GM13976 (cell line): ENCODE data around the gene ALKBH4.
"Not testable (repeated sequence)": the region's sequence is repeated elsewhere in the genome, so short reads cannot be mapped to it uniquely, and the experiment has no call there.

ENCODE experiments used
- DNase-seq: peaks from one replicate; pipeline ENCODE4 v3.0.0; 2012; ENCODE audit warnings: low spot score
- CTCF ChIP-seq: IDR thresholded peaks from 2 replicates; pipeline ENCODE4 v1.5.1; 2012; ENCODE audit warnings: borderline replicate concordance, mild to moderate bottlenecking; ENCODE audit not compliant: insufficient read depth; ENCODE audit errors: extremely low read depth, missing control alignments, control extremely low read depth
- in situ Hi-C: fragments of 300-500 bp; cut with MboI; formaldehyde crosslinking; loops from one replicate; pipeline ENCODE4 v1.12.0; 2022; ENCODE audit warnings: low sequenced_read_pairs, mixed read lengths, inconsistent platforms; ENCODE audit not compliant: unreplicated experiment

Gene ALKBH4

GRCh38 chr7:102484317-102484716, 19.7 kb upstream of the ALKBH4 start:
- in situ Hi-C loops, DNase-seq: not testable (repeated sequence)

GRCh38 chr7:102481962-102482361, 17.3 kb upstream of the ALKBH4 start:
- DNase-seq, in situ Hi-C loops: not testable (repeated sequence)

GRCh38 chr7:102479982-102480637, 15.4 kb upstream of the ALKBH4 start:
- DNase-seq, in situ Hi-C loops: not testable (repeated sequence)

- DNase-seq, in situ Hi-C loops: not testable (repeated sequence)
Measured at GRCh38 chr7:102479209-102479584, 14.5 kb upstream of the ALKBH4 start.

DNA sequence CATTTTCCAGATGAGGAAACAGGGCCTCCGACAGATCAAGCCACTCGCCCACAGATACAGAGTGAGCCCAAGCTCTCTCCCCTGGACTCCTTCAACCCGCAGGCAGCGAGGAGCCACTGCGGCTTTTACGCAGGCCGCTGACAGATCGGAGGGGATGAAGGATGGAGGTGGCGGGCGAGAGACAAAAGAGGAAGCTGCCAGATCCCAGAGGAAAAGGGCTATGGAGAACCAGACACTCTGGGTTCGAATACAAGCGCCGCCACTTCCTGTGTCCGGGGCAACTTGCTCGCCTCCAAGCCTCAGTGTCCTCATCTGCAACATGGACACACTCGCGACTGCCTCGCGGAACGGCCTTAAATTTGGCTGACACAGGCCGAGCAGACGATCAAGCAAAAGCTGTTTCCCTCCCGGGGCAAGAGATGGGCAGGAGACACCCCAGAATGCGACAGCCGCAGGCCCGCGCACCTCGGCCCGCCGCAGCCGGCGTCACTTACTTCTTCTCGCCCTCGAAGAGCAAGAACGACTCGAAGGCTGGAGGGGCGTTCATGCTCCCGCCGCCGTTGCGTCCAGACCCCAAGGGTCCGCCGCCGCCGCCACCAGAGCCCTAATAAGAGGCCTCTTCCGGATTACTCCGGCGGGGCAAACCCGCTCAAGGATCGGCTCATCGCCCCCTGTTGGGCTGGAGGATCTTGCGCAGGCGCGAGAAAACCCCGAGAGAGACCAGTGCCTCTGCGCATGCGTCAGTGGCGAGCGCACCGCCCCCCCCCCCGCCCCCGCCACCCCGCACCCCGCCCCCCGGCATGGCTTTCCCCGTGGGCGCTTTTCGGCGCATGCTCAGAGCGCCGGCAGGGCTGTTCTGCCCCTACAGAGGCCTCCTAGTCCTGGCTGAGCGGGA, 13.9 kb upstream of the ALKBH4 start, which contains the start of gene POLR2J:
POLR2J (minus strand) TSS at position 609 of the 895 bp plus-strand sequence; CDS start at position 547, 62 bp downstream.
- DNase-seq, in situ Hi-C loops: not testable (repeated sequence)
- TF ChIP-seq CTCF = peak; percentile 39

GRCh38 chr7:102474736-102475435, 10.2 kb upstream of the ALKBH4 start:
- in situ Hi-C loops, DNase-seq: not testable (repeated sequence)

DNA sequence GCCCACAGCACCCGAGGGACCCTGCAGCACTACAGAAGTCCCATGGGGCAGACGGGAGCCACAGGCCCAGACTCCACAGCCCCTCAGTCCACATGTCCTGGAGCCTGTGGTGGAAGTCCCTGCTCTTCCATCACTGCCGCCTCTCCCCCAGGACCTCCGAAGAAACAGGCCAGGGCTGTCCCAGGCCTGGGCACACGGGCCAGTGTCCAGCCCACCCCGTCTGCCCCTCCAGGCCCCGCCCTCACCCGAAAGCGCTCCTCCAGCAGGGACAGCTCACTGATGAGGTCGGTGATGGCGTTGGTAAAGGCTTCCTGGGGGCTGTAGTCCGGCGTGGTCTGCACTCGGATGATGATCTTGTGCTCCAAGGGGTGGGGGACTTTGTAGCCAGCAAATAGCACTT, 9.5 kb upstream of the ALKBH4 start:
- in situ Hi-C loops, DNase-seq: not testable (repeated sequence)

- TF ChIP-seq CTCF = no peak
- in situ Hi-C loops = no loop called here
Measured at GRCh38 chr7:102473271-102473991, 8.8 kb upstream of the ALKBH4 start.

DNA sequence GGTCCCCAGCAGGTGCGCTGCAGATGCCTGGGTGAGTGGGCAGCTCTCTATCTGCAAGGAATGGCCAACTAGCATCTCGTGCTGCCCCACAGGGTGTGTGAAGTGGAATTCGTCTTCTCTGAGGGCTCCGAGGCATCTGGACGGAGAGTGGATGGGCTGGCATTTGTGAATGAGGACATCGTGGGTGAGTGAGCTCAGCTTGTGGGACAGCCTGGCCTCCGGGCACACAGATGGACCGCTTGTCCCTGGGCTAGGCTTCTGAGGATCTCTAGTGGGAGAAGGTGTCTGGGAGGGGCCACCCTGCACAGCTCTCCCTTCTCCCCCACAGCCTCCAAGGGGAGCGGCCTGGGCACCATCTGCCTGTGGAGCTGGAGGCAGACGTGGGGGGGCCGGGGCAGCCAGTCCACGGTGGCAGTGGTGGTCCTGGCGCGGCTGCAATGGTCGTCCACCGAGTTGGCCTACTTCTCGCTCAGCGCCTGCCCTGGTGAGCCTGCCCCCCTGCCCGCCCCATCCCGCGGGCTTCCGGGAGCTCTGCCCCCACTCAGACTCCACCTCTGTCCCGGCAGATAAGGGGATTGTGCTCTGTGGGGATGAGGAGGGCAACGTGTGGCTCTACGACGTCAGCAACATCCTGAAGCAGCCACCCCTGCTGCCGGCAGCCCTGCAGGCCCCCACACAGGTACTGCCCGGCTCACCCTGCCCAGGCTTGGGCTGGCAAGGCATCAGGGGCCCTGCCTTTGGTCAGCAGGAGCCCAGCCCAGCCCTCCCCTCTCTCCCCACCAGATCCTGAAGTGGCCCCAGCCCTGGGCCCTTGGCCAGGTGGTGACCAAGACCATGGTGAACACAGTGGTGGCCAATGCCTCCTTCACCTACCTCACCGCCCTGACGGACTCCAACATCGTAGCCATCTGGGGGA, 7.7 kb upstream of the ALKBH4 start:
- in situ Hi-C loops = no loop called here
- TF ChIP-seq CTCF = no peak

More at GRCh38 chr7:102473271-102473991, 8.8 kb upstream of the ALKBH4 start:
- no peak for DNase-seq

More for the DNA sequence above, 7.7 kb upstream of the ALKBH4 start:
- DNase-seq = no peak
